ENCODE results near the gene ZNF217.
"Not testable (repeated sequence)": the region's sequence is repeated elsewhere in the genome, so short reads cannot be mapped to it uniquely, and the experiment has no call there.

ZNF217 gene

GRCh38 chr20:53561505-53561904 is 32.1 kb downstream of the ZNF217 start:
- Histone ChIP-seq H3K36me3 (peaks cover 6% of the 10 kb centered on the region), H3K27me3 (no peaks in the 10 kb centered on the region; the same call in 1 of the 2 replicates), H3K4me1 (no peaks in the 10 kb centered on the region), H3K4me3 (ENCODE audit: low read depth, low read length) (no peak overlapping the region), H3K9me3 (no peaks in the 10 kb centered on the region)
- TF ChIP-seq CTCF (IDR thresholded peaks at IDR 0.05; ENCODE audit: low read depth, low read length) = no peak
- no peak for DNase-seq

GRCh38 chr20:53559816-53560215 is 33.8 kb downstream of the ZNF217 start:
- Histone ChIP-seq H3K4me1 (no peaks in the 10 kb centered on the region), H3K36me3 (no peaks in the 10 kb centered on the region; the same call in 1 of the 2 replicates), H3K4me3 (ENCODE audit: low read depth, low read length) (no peak overlapping the region), H3K27me3 (no peaks in the 10 kb centered on the region; the same call in 1 of the 2 replicates), H3K9me3 (no peaks in the 10 kb centered on the region)
- DNase-seq = no peak
- no peak for TF ChIP-seq CTCF (IDR thresholded peaks at IDR 0.05; ENCODE audit: low read depth, low read length)

- Histone ChIP-seq H3K4me3 (ENCODE audit: low read depth, low read length) (no peak overlapping the region), H3K9me3 (no peaks in the 10 kb centered on the region), H3K27me3 (no peaks in the 10 kb centered on the region; the same call in 1 of the 2 replicates), H3K4me1 (no peaks in the 10 kb centered on the region), H3K36me3 (no peaks in the 10 kb centered on the region)
- TF ChIP-seq CTCF (IDR thresholded peaks at IDR 0.05; ENCODE audit: low read depth, low read length) = no peak
- no peak for DNase-seq
Observed at GRCh38 chr20:53557130-53557529, 36.5 kb downstream of the ZNF217 start.

- no peak for DNase-seq
- no peak overlapping the region for H3K4me3 ChIP-seq (ENCODE audit: low read depth, low read length)
- no peak for TF ChIP-seq CTCF (IDR thresholded peaks at IDR 0.05; ENCODE audit: low read depth, low read length)
- H3K9me3 ChIP-seq = no peaks in the 10 kb centered on the region
- H3K4me1 ChIP-seq = no peaks in the 10 kb centered on the region
- no peaks in the 10 kb centered on the region; the same call in 1 of the 2 replicates for H3K27me3 ChIP-seq
- no peaks in the 10 kb centered on the region for H3K36me3 ChIP-seq
Observed at GRCh38 chr20:53556267-53556897, 37.3 kb downstream of the ZNF217 start.

- Histone ChIP-seq H3K36me3 (no peaks in the 10 kb centered on the region), H3K27me3 (no peaks in the 10 kb centered on the region; the same call in 1 of the 2 replicates), H3K9me3 (no peaks in the 10 kb centered on the region), H3K4me1 (no peaks in the 10 kb centered on the region), H3K4me3 (ENCODE audit: low read depth, low read length) (no peak overlapping the region)
- TF ChIP-seq CTCF (IDR thresholded peaks at IDR 0.05; ENCODE audit: low read depth, low read length) = no peak
- DNase-seq = no peak
Observed at GRCh38 chr20:53555816-53556215, 37.8 kb downstream of the ZNF217 start.

- Histone ChIP-seq H3K27me3 (no peaks in the 10 kb centered on the region; the same call in 1 of the 2 replicates), H3K4me1 (no peaks in the 10 kb centered on the region), H3K4me3 (ENCODE audit: low read depth, low read length) (no peak overlapping the region), H3K36me3 (no peaks in the 10 kb centered on the region), H3K9me3 (no peaks in the 10 kb centered on the region)
- TF ChIP-seq CTCF (IDR thresholded peaks at IDR 0.05; ENCODE audit: low read depth, low read length) = no peak
- DNase-seq = no peak
Observed at GRCh38 chr20:53555081-53555480, 38.6 kb downstream of the ZNF217 start.

- not testable (repeated sequence) for H3K4me3 ChIP-seq (ENCODE audit: low read depth, low read length); H3K27me3 ChIP-seq; DNase-seq; H3K4me1 ChIP-seq; H3K36me3 ChIP-seq; H3K9me3 ChIP-seq
Observed at GRCh38 chr20:53552572-53552893, 41.1 kb downstream of the ZNF217 start.

GRCh38 chr20:53551719-53552571 is 41.7 kb downstream of the ZNF217 start:
- not testable (repeated sequence) for H3K4me1 ChIP-seq; H3K36me3 ChIP-seq; DNase-seq; H3K4me3 ChIP-seq (ENCODE audit: low read depth, low read length); H3K9me3 ChIP-seq; H3K27me3 ChIP-seq

Data from BE2C (cell line).